Breast epithelium (tissue), 3 donors: ENCODE measurements around the gene CFDP1.

Experiments
- POLR2AphosphoS5 ChIP-seq, 3 donors: sonication (generic); formaldehyde crosslinking; IDR thresholded peaks; one replicate each; pipeline ENCODE4 v1.6.1; 2017; ENCODE audit warnings: antibody characterized with exemption in 3 of 3
- TF ChIP-seq, protein P1 (sequence below), 3 donors: fragments of 450-650 bp; IDR thresholded peaks; one replicate each; pipeline ENCODE4 v1.5.1; 2016 to 2017; ENCODE audit warnings: antibody characterized with exemption in 3 of 3, mild to moderate bottlenecking in 3 of 3, moderate library complexity in 3 of 3

DNA sequence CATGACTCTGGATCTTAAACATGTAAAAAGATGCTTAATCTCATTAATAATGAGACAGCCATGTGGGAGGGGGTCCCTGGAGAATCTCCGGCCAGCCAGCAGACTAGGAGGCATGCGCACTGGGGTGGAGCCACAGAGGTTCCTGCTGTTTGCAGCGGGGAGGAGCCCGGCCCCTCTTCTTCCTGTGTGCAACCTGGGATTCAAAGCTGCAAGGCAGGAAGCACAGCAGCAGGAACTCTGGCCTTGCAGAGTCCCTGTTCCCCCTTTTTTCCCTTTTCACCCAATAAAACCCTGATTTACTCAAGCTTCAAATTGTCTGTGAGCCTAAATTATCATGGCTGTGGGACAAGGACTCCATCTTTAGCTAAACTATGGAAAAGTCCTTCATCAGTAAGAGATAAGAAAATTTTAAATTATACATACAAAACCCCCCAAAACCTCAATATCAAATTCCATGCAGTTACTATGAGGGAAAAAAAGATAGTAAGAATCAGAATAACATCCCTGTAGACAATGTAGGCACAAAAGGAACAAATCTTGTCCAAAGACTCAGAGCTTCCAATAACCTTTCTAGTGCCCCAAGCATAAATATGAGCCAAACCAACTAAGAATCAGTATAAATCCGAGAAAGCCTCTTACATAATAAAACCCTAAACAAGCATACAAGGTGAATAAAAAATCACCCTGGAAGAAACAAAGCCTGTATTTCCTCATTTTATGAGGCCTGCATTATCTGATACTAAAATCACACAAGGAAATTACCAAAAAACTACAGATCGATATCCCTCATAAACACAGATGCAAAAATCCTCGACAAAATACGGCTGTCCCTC lies 12.1 kb downstream of the CFDP1 start:
- TF ChIP-seq, protein P1, sequence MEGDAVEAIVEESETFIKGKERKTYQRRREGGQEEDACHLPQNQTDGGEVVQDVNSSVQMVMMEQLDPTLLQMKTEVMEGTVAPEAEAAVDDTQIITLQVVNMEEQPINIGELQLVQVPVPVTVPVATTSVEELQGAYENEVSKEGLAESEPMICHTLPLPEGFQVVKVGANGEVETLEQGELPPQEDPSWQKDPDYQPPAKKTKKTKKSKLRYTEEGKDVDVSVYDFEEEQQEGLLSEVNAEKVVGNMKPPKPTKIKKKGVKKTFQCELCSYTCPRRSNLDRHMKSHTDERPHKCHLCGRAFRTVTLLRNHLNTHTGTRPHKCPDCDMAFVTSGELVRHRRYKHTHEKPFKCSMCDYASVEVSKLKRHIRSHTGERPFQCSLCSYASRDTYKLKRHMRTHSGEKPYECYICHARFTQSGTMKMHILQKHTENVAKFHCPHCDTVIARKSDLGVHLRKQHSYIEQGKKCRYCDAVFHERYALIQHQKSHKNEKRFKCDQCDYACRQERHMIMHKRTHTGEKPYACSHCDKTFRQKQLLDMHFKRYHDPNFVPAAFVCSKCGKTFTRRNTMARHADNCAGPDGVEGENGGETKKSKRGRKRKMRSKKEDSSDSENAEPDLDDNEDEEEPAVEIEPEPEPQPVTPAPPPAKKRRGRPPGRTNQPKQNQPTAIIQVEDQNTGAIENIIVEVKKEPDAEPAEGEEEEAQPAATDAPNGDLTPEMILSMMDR (IDR thresholded peaks at IDR 0.05) = no peak
- TF ChIP-seq POLR2AphosphoS5 (IDR thresholded peaks at IDR 0.05) = no peak
